NAMALWA (cell line): ENCODE measurements around the gene MRPS22.

Experiments
- DNase-seq: peaks from one replicate; pipeline ENCODE4 v3.0.0-alpha.2; 2015; ENCODE audit warnings: low spot score

Gene MRPS22

DNA sequence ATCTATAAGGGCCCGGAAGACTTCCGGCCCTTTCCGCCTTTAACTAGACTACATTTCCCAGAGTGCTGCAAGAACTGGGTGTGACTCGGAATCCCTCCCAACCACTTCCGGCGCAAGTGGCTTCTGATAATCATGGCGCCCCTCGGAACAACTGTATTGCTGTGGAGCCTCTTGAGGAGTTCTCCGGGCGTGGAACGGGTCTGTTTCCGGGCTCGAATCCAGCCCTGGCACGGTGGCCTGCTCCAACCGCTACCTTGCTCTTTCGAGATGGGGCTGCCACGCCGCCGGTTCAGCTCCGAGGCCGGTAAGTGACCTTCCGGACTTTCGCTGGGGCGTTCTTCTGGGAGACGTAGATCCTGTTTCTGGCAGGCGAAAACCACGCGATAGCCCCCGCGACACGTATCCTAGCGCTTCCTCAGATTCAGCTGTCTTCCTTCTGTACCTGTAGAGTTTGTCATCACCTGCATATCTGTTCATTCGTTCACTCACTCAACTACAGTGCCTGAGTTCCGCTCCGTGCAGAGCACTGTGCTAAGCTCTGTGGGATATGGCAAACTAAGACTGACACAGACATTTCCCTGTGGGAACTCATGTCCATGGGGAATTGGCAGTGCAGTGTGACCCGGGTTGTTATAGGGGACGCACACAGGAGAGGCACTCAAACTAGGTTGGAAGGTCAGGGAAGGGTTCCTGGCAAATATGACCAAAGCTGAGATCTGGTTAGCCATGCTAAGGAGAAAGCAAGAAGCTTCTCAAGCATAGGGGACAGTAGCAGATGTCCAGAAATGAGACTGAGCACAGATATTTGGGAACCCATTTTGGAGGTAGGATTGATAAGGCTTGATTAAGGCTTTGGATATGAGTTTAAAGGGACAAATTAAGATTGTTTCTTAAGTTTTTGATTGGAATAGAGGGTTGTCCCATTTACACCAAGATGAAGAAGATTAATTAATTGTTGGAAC lies at the start of gene MRPS22:
Gene MRPS22 (plus strand): TSS at position 126 of the 962 bp plus-strand sequence. CDS start 7 bp downstream, at position 133.
- DNase-seq: peak; percentile 96

DNA sequence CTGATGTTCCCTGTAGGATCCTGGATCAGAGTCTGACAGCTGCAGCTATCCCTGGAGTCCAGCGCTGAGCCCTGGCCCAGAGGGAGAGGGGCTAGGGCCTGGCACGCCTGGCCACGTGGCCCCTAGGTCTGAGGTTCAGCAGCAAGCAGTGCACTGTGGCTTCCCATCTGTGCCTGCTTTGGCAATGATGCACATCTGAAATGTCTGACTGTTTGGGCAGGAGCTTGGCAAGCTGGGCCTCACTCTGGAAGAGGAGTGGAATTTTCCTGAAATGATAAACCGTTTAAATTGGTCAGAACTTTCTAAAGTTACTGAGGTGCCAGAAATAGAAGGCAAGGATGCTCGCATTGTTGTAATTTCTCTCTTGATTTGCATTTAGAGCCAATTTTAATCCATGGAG lies 48.8 kb upstream of the MRPS22 start:
- DNase-seq: no peak

DNA sequence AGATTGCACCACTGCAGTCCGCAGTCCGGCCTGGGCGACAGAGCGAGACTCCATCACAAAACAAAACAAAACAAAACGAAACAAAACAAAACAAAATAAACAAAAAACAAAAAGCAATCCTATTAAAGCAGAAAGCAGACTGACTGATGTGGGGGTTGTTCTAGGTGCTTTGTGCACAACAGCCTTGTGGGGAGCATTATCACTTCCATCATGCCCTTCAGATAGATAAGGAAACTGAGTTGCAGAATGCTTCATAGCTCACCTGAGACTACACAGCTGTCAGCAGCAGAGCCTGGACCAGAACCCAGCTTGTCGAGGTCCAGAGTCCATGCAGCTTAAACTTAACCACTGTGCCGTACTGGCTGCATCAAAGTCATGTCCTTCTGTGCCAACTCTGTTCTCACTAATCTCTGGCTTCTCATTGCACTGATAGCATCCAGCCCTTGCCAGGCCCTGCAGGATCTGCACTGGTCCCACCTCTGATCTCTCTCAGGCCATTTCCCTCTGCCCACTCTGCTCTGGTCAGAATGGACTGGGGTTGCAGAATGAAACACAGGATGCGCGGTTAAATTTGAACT lies 47.6 kb upstream of the MRPS22 start:
- DNase-seq: no peak

DNA sequence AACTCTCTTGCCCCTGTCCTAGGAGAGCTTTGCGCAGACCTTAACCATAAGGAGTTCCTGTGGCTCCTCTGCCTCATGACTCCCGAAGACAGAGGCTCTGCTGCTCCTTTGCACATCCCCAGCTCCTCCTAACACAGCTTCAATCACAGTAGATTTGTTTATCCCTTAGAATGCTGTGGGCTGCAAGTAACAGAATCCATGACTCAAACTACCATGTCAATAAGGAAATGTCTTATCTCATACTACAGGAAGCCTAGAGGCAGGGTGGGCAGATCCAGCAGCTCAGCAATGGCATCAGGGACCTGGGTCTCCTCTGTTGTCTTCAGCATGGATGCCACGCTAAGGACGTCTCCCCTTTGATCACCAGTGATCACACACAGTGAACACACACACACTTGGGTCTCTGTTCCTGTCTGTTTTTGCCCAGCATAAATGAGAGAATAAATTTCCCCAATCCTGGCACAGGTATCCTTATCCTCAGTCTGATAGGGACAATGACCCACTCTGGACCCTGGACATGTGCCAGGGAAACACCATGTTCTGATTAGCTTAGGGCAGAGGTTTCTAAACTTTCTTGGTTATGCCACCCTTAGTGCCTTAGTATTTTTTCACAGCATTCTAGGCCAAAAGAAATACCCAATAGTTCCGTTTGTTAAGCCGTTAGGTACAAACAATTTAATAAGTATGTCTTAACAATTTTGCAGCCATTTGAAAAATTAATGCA lies 46.1 kb upstream of the MRPS22 start:
- no peak for DNase-seq

DNA sequence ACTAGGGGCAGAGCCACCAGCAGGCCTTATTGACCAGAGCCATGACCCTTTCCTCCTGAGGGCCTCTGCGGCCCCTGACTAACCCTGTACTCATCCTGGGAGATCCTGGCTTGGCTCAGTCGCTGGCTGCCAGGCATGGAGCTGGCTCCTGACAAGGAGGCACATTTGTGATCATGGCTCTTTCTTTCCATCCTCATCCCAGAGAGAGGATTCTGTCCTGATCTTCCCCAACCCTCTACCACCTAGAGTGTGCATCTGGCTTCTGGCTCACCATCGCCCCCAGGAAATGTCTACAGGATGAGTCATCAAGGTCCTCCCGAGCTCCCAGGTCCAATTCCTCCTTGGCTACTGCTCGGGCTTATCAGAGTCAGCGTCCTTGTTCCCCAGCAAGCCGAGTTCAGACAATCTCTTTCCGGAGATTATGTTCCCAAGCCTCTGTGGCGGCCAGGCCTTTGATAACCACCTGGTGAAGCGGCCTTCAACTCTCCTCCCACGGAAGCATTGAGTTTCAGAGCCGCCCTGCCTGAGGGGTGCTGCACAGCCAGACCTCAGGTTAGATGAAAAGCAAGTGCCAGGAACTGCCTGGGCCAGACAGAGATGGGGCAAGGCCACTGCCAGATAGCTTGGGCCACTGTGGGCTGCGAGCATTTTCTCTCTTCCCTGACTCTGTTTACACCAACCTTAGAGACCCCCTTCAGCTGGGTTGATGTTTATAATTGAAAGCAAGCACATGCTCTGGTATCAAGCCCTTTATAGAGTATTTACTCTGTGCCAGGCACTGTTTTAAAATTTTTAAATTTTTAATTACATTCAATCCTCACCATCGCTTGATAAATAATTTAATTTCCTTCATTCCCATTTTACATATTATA lies 44.3 kb upstream of the MRPS22 start:
- DNase-seq: no peak

DNA sequence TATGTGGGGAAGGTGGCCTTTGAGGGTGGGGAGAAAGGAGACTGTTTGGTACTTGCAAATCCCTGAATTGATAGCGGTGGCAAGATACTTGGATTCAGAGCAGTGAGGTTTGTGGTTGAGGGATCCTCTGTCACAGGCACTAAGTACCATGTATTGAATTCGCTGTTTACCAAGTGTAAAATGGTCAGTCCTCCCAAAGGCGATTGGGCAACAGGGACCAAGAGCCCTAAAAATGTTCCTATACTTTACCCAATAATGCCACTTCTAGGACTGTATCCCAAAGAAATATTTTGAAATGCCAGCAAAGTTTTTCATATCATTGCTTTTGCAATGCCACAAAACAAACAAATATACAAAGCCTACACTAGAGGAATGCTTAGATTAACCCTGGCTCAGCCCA lies 43.4 kb upstream of the MRPS22 start:
- no peak for DNase-seq

DNA sequence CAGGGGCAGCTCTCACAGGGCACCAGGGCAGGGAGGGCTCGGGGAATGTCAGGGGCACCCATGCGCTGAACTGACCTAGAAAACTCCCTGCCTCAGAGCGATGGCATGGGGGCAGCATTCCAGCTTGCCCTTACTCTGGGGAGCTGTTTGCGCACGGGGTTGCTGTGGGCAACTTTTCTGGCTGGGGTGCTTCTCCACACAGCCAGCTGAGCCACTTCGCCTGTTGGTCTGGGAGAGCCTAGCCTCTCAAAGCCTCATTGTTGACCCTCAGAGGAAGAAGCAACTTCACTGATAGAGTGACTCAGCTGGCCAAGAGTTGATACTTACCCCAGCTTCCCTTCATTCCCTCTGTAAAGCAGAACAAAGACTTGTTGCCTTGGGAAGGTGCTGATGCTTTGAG lies 42.6 kb upstream of the MRPS22 start:
- DNase-seq: no peak

DNA sequence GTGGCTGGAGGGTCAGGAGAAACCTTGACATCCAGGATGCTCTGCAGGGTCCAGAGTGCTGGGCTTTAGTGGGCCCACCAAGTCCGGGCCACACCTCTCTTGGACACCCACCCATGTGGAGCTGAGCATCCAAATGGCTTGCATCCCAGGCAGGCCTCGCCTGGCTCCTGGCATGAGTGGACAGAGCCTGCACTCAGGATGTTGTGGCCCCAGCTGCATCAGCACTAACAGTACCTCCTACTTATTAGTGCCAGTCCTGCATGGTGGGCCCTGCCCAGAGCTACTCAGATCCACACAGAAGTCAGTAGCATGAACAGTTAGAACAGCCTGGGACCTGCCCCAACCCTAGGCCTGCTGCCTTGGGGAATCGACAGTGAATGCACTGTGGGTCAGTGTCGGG lies 42.2 kb upstream of the MRPS22 start:
- no peak for DNase-seq

DNA sequence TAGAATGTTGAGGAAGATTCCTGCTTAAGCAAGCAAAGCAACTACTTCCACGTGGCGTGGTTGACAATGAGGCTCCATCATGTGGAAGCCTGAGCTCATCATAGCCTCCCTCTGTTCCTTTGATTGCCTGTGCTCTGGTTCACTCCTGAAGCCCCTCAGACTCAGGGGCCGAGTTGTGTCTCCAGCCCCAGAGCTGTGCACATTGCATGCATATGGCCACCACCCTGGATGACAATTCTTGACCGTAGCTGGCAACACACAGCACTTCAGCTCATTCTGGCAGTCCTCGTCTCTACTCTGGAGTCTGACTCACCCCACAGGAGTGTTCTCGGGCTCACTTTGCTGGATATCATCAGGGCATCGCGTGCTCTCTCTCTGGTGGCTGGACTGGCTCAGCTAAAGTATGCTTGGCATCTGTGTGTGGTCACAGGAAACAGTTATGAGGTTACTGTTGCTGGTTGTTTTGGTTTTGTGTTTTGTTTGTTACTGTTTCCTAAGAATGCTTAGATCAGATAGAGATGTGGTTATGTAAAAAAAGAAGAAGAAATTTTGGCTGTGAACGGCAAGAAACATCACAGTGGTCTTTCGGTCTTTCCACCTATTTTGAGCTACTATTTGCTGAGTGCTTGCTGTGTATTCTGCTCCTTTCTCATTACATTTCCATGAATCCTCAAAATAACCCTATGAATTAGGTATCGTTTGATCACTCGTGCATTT lies 41.6 kb upstream of the MRPS22 start:
- DNase-seq: no peak

DNA sequence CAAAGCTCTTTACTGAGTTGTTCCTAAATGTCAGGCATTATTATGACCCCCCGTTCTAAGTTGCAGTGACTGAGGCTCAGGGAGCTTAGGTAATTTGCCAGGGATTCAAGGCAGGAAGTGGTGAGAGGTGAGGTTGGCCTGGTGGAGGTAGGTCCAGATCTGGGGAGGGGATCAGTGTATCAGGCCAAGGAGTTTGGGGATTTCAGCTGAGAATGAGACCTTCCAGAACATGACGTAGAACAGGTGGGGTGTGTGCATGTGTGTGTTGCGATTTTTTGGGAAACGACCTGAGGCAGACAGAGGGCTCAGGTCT lies 41.1 kb upstream of the MRPS22 start:
- no peak for DNase-seq

DNA sequence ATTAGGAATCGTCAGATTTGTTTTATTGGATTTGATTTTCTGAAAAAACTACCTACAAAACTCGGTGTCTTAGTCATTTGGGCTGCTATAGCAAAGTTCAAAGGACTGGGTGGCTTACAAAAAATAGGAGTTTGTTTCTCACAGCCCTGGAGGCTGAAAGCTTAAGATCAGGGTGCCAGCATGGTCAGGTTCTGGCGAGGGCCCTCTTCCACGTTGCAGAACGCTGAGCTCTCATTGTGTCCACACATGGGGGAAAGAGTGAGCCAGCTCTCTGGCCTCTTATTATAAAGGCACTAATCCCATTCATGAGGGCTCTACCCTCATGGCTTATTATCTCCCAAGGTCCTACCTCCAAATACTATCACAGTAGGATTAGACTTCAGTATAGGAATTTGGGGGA lies 40.6 kb upstream of the MRPS22 start:
- DNase-seq: no peak

DNA sequence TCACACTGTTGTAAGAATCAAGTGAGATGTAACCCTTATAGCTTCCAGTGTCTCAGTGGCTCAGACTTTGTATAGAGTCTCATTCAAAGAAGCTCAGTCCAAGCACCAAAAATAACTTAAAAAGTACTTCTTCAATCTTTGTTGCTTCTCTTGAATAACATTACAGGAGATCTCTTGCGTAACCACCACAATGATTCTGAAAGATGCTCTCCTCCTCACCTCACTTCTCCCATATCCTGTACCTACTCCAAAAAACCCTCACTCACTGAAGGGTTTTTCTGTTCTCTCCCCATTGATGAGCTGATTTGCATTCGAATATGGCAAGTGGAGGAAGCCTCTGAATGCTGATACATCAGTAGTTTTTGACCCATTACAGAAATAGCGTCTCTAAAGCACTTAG lies 39.4 kb upstream of the MRPS22 start:
- DNase-seq: no peak

DNA sequence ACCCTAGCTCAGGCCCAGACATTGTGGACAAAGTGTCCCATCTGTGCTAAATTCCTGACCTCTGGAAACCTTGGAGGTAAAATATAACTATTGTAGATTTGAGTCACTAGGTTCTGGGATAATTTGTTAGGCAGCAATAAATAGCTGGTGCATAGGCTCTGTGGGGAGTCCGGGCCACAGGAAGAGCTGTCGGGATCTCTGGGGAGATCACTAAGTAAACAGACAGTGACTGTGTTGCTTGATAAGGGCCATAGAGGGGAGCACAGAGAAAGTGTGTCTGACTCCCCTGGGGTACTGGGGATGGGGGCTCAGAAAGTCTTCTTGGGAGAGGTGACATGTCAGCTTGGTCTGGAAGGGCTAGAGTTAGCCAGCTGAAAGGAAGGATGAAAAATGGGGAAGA lies 37.7 kb upstream of the MRPS22 start:
- DNase-seq: no peak

DNA sequence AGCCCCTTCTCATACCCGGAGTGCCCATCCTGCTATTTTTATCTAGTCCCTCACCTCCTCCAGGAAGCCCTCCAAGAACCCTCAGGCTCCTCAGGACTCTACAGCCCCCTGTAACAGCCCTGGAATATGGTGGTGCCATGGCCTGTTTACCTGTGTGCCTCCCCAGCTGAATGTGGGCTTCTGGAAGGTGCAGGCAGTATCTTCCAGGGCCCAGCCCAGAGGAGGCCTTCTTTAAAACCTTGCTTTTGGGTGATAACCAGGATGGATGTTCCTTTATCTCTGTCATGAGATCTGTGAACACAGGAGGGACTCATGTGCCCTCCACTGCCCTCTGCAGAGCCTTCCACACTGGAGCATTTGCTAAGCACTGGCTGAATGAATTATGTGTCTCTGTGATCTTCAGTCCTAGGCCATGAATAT lies 36.7 kb upstream of the MRPS22 start:
- DNase-seq: no peak

DNA sequence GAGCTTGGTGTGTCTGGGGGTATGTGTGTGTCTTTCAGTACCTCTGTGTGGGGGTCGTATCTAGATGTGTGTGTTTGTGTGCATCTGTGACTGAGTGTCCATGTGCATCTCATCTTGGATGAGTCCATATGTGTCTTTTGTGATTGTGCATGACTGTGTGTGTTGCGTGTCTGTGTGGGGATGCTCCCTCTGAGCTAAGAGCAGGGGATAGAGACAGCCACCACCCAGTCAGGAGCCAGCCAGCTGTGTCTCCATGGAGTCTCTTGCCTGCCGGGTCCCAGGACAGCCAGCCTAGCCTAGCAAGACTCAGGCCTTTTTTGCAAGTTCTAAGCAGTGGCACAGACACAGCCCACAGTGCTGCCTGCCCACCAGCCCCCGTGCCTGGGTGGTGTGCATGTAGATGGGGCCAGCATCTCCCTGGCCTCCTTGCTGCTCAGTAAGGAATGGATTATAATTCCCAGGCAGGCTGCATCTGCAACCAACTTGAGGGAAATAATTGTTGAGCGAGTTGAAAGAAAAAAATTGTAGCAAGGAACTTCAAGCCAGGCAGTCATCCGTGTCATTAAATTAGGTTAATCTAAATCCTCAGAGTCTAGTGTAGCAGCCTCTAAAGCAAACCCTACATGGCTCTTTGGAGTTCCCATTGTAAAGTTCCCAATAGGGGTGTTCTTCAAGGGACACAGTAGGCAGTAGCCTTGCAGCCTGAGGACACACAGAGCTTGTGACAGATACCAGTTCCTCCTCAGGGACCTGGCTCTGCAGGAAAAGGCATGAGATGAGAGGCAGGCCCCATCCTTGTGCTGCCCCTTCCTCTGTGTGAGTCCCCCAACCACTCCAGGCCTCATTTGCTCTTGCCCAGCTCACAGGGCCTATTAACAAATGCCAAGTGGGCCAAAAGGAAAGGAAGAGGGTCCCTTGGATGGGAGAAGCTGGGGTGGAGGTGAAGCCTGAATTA lies 35.9 kb upstream of the MRPS22 start:
- DNase-seq: no peak

DNA sequence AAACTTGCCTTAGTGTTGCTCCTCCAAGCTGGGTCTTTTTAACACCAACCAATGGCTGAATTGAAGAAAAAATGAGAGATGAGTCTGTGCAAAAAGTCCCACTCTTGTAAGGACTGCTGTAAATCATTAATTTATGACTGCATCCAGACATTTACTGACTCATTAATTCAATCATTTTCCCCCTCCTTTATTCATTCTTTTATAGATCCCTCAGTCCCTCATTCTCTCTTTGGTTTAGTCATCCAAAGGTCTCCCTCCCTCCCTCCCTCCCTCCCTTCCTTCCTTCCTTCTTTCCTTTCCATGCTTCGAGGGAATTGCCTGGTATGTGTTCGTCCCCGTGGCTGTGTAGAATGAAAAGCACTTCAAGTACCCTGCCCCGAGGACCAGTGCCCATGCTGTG lies 35.3 kb upstream of the MRPS22 start:
- DNase-seq: no peak

DNA sequence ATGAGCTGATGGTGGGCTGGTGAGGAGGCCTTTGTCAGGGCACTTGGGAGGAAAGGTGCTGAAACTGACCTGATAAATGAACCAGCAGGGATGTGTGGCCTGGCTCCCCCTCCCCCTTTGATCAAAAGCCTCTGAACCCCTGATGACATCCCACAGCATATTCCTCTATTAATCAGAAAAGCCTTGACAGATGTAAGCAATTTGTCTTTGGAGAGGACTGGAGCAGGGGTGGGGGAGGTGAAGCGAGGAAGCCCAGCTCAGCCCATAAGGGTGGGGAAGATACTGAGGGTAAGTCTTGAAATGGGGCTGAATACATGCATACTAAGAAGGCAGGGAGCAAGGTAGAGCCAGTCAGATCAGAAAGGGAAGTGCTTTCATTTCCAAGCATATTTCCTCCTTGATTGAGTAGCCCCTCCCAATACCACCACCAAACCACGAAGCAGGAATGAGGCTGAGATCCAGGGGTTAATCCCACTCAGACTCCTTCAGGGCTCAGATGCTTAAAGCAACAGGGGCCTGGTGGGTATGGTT lies 34.7 kb upstream of the MRPS22 start:
- no peak for DNase-seq

DNA sequence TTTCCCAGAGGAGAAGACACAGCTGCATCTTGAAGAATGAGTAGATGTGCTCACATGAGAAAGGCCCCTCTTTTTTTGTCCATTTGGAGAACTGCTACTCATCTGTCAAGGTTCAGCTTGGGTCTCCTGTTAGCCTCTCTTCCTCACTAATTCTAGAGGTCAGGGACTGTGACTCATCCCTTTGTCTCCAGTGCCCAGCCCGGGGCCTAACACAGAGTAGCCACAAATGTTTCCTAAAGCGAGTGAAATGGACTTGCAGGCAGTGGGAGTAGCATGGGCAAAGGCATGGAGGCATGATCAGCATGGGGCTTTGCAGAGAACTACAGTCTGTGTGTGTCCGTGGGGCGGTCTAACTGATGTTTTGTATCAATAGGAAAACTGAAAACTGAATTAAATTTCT lies 33.9 kb upstream of the MRPS22 start:
- DNase-seq: no peak

DNA sequence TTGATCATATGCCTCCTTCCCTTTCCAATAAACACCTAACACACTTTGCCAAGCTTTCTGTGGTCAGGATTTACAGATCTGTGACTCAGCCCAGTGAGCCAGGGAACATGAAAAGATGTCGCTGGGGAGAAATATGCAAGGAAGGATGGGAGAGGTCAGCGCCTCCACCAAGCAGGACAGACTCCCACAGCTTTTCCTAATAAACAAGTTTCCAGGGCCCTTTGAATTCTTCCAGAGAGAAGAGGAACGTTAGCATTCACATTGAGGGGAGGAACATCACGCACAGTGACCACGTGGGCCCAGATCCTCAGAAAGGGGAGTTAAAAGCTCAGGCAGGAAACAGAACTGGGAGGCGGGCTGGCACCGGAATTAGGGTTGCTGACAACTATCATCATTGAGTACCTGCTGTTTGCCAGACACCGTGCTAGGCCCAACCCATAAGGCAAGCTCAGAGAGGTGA lies 33.3 kb upstream of the MRPS22 start:
- no peak for DNase-seq

DNA sequence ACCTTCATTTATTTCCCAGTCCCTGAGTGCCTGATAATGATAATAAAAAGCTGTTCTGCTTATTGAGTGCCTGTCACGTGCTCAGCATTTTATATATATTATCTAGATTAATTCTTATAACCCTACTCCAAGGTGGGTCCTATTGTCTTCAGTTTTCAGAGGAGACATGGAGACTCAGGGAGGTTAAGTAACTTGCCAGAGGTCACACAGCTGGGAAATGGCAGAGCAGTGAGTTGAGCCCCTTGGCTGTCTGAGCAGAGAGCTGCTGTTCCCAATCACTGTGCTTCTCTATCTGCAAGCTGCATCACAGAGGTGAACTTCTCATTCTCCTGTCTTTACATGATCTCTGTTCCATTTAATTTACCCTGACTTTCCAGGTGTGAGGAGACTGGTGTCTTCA lies 32.3 kb upstream of the MRPS22 start:
- DNase-seq: no peak
